ENCODE measurements around the gene AIPL1.

- no peak for TF ChIP-seq SRF (IDR thresholded peaks at IDR 0.05; ENCODE audit: low read depth)
- TF ChIP-seq CTCF (IDR thresholded peaks at IDR 0.05 in 2 of 3, conservative IDR thresholded peaks at IDR 0.05 in 1 of 3; ENCODE audit: borderline replicate concordance in 1 of 3, insufficient read depth in 1 of 3, low read depth in 2 of 3, low read length in 2 of 3) = no peak
- TF ChIP-seq MAX (IDR thresholded peaks at IDR 0.05) = 0 out of 2 replicates have a peak, but pooled peaks have one; percentile 33
- no peak for TF ChIP-seq POLR2AphosphoS5 (IDR thresholded peaks at IDR 0.05; ENCODE audit: low read depth, low read length)
- no peak for TF ChIP-seq ZFX (IDR thresholded peaks at IDR 0.05)
- no peak for TF ChIP-seq ZNF274 (IDR thresholded peaks at IDR 0.05; ENCODE audit: low read depth, low read length)
- TF ChIP-seq POLR2A (IDR thresholded peaks at IDR 0.05; ENCODE audit: borderline replicate concordance, extremely low read depth, insufficient read depth, insufficient read length) = no peak
- no peak for TF ChIP-seq EZH2 (IDR thresholded peaks at IDR 0.05)
Observed at GRCh38 chr17:6374271-6374691, 60.6 kb downstream of the AIPL1 start.
